Measurements from ENCODE around the gene CX3CL1. TPM values are rescaled to one million over a fixed set of nuclear protein-coding genes. Genes with fewer than 3 reads are reported as not detected.
"Not testable (repeated sequence)": the region's sequence is repeated elsewhere in the genome, so short reads cannot be mapped to it uniquely, and the experiment has no call there.

The CX3CL1 gene
- total RNA-seq, 1 experiment from 2014 or later = not detected

GRCh38 chr16:57396786-57397185 is 24.5 kb downstream of the CX3CL1 start:
- H2AFZ ChIP-seq (ENCODE audit: low read length) = no peak overlapping the region
- no peaks in the 10 kb centered on the region for H3K4me1 ChIP-seq (ENCODE audit: insufficient read depth, low read length)
- DNase-seq (no peak), ATAC-seq (no peak)
- BruUV-seq (replicated peaks) = no TSS peak
- ChIA-PET CTCF (no interaction called here), POLR2A (ENCODE audit: unreplicated experiment) (no interaction called here)
- no peaks in the 10 kb centered on the region for H4K20me1 ChIP-seq (ENCODE audit: low read length)
- no peaks in the 10 kb centered on the region for H3K36me3 ChIP-seq (ENCODE audit: low read depth, low read length)
- intact Hi-C loops (cut with micrococcal nuclease) = no loop called here
- H3K27ac ChIP-seq (ENCODE audit: low read length) = no peak overlapping the region
- TF ChIP-seq EZH2phosphoT487 (IDR thresholded peaks at IDR 0.05; ENCODE audit: borderline replicate concordance, low read length) (no peak), CTCF (conservative IDR thresholded peaks at IDR 0.05; ENCODE audit: low read depth, low read length) (no peak), EZH2 (IDR thresholded peaks at IDR 0.05; ENCODE audit: low read length, unreplicated experiment) (no peak)
- H3K79me2 ChIP-seq (ENCODE audit: low read length) = no peaks in the 10 kb centered on the region
- H3F3A ChIP-seq (ENCODE audit: low read length, unreplicated experiment) = no peaks in the 10 kb centered on the region
- no peak overlapping the region for H3K4me3 ChIP-seq (ENCODE audit: low read length)
- H3K4me2 ChIP-seq (ENCODE audit: low read length) = no peak overlapping the region
- H3K9me3 ChIP-seq (ENCODE audit: low read length) = no peaks in the 10 kb centered on the region
- H3K9me2 ChIP-seq (replicated peaks; ENCODE audit: low read length) = no peaks in the 10 kb centered on the region
- H3K9ac ChIP-seq (ENCODE audit: low read length) = no peak overlapping the region
- no peaks in the 10 kb centered on the region for H3K27me3 ChIP-seq (ENCODE audit: low read length)

GRCh38 chr16:57397493-57397892 is 25.2 kb downstream of the CX3CL1 start:
- ATAC-seq; H3K27ac ChIP-seq (ENCODE audit: low read length); CTCF ChIA-PET; H3K4me2 ChIP-seq (ENCODE audit: low read length); intact Hi-C loops (cut with micrococcal nuclease); POLR2A ChIA-PET (ENCODE audit: unreplicated experiment); H3K27me3 ChIP-seq (ENCODE audit: low read length); H3F3A ChIP-seq (ENCODE audit: low read length, unreplicated experiment); H3K36me3 ChIP-seq (ENCODE audit: low read depth, low read length); H3K4me1 ChIP-seq (ENCODE audit: insufficient read depth, low read length); H3K9me2 ChIP-seq (replicated peaks; ENCODE audit: low read length); H2AFZ ChIP-seq (ENCODE audit: low read length); H3K4me3 ChIP-seq (ENCODE audit: low read length); H3K79me2 ChIP-seq (ENCODE audit: low read length); DNase-seq; H3K9me3 ChIP-seq (ENCODE audit: low read length); BruUV-seq (replicated peaks); H4K20me1 ChIP-seq (ENCODE audit: low read length); H3K9ac ChIP-seq (ENCODE audit: low read length): not testable (repeated sequence)

- Histone ChIP-seq H3F3A (ENCODE audit: low read length, unreplicated experiment) (no peaks in the 10 kb centered on the region), H3K9me3 (ENCODE audit: low read length) (no peaks in the 10 kb centered on the region), H3K27ac (ENCODE audit: low read length) (no peak overlapping the region), H3K36me3 (ENCODE audit: low read depth, low read length) (no peaks in the 10 kb centered on the region), H3K4me3 (ENCODE audit: low read length) (no peak overlapping the region), H3K9ac (ENCODE audit: low read length) (no peak overlapping the region), H3K79me2 (ENCODE audit: low read length) (no peaks in the 10 kb centered on the region), H3K4me1 (ENCODE audit: insufficient read depth, low read length) (no peaks in the 10 kb centered on the region), H3K4me2 (ENCODE audit: low read length) (no peak overlapping the region), H2AFZ (ENCODE audit: low read length) (no peak overlapping the region), H3K27me3 (ENCODE audit: low read length) (no peaks in the 10 kb centered on the region), H4K20me1 (ENCODE audit: low read length) (no peaks in the 10 kb centered on the region), H3K9me2 (replicated peaks; ENCODE audit: low read length) (no peaks in the 10 kb centered on the region)
- CTCF ChIA-PET = no interaction called here
- BruUV-seq (replicated peaks) = no TSS peak
- DNase-seq (no peak), ATAC-seq (no peak)
- TF ChIP-seq CTCF (conservative IDR thresholded peaks at IDR 0.05; ENCODE audit: low read depth, low read length) (no peak), EZH2phosphoT487 (IDR thresholded peaks at IDR 0.05; ENCODE audit: borderline replicate concordance, low read length) (no peak), EZH2 (IDR thresholded peaks at IDR 0.05; ENCODE audit: low read length, unreplicated experiment) (no peak)
- POLR2A ChIA-PET (ENCODE audit: unreplicated experiment) = no interaction called here
- intact Hi-C loops (cut with micrococcal nuclease) = no loop called here
These were observed 29.8 kb downstream of the CX3CL1 start for GRCh38 chr16:57401943-57402640.
